K562 (cell line): ENCODE data around the gene PDIA5. TPM values are rescaled to one million over a fixed set of nuclear protein-coding genes. Genes with fewer than 3 reads are reported as not detected.

Experiments used
- ATAC-seq: fragments of 200-7000 bp; cut with Tn5 transposase; 3 replicates; pipeline ENCODE4 v1.9.1; 2020; ENCODE audit warnings: moderate library complexity
- BruUV-seq: library from RNA; stranded (reverse); fragments of 400-500 nt; replicated peaks from 2 replicates; lab custom pipeline; 2021; lab: Mats Ljungman, UMichigan
- CTCF ChIA-PET: fragments of 300-600 bp; formaldehyde crosslinking; extraction: SDS; loops from one replicate; lab custom pipeline; 2021; ENCODE audit warnings: low intra/inter-chr PET ratio; lab: Yijun Ruan, JAX
- POLR2A ChIA-PET: fragments of 300-600, 350-650 bp; sonication (Branson Sonifier 250); formaldehyde crosslinking; extraction: SDS; loops from one replicate; lab custom pipeline; 2021; ENCODE audit warnings: antibody characterized with exemption, inconsistent platforms; lab: Yijun Ruan, JAX
- DNase-seq, 4 experiments: peaks; one replicate each; pipeline versions ENCODE4 v3.0.0 to v3.0.0-alpha.2; 2011 to 2018; ENCODE audit warnings: low spot score in 3 of 4, mixed read lengths in 3 of 4; ENCODE audit errors: extremely low read depth in 1 of 4
- FAIRE-seq: peaks from 2 replicates; lab custom pipeline; 2011; peaks lifted over from hg19 to GRCh38; lab: Jason Lieb, UNC
- H2AFZ ChIP-seq: 2 replicates; pipeline ENCODE4 v1.6.0; 2011; ENCODE audit warnings: low read depth, low read length, control low read depth, inconsistent platforms
- H3K27ac ChIP-seq: fragments of 200-600 bp; 3 replicates; pipeline ENCODE4 v1.8.0; 2011; ENCODE audit warnings: low read depth, mild to moderate bottlenecking, control low read depth, inconsistent platforms, low read length, moderate library complexity, mixed read lengths; ENCODE audit errors: extremely low read depth
- H3K27me3 ChIP-seq, 2 experiments: fragments of 300-600 bp in 1 of 2; 2 replicates in 1 of 2; 3 replicates in 1 of 2; pipeline versions ENCODE4 v1.6.0 to v1.8.0; 2011; ENCODE audit warnings: inconsistent platforms in 2 of 2, low read length in 2 of 2, mild to moderate bottlenecking in 1 of 2, mixed read lengths in 1 of 2, moderate library complexity in 1 of 2; ENCODE audit not compliant: control insufficient read depth in 2 of 2, insufficient read depth in 2 of 2
- H3K36me3 ChIP-seq: fragments of 300-600 bp; 3 replicates; pipeline ENCODE4 v1.8.0; 2011; ENCODE audit warnings: mild to moderate bottlenecking, low read length, inconsistent platforms; ENCODE audit not compliant: control insufficient read depth, insufficient read depth
- H3K4me1 ChIP-seq, 2 experiments: fragments of 200-600 bp in 1 of 2; replicated peaks in 1 of 2; 2 replicates in 1 of 2; 3 replicates in 1 of 2; pipeline versions ENCODE4 v1.5.1 to v1.8.0; 2011; ENCODE audit warnings: inconsistent platforms in 2 of 2, low read length in 2 of 2, mild to moderate bottlenecking in 1 of 2, mixed read lengths in 1 of 2, moderate library complexity in 1 of 2; ENCODE audit not compliant: control insufficient read depth in 2 of 2, insufficient read depth in 2 of 2
- H3K4me2 ChIP-seq: 2 replicates; pipeline ENCODE4 v1.6.1; 2011; ENCODE audit warnings: low read length, control low read depth, inconsistent platforms, mixed read lengths; ENCODE audit not compliant: insufficient read depth
- H3K4me3 ChIP-seq: fragments of 200-600 bp; sonication (generic), shearing (Covaris generic); 2 replicates; pipeline ENCODE4 v1.5.1; 2016; ENCODE audit warnings: control low read depth, inconsistent platforms
- H3K79me2 ChIP-seq: fragments of 200-600 bp; 3 replicates; pipeline ENCODE4 v1.8.0; 2011; ENCODE audit warnings: low read length, inconsistent platforms; ENCODE audit not compliant: control insufficient read depth, insufficient read depth
- H3K9ac ChIP-seq, 2 experiments: 2 replicates each; pipeline versions ENCODE4 v1.6.0 to v1.6.1; 2011; ENCODE audit warnings: low read depth in 2 of 2, low read length in 2 of 2, control low read depth in 1 of 2, inconsistent platforms in 1 of 2, mild to moderate bottlenecking in 1 of 2, mixed read lengths in 1 of 2; ENCODE audit not compliant: insufficient read depth in 1 of 2
- H3K9me1 ChIP-seq: one replicate; pipeline ENCODE4 v1.6.0; 2011; ENCODE audit warnings: inconsistent platforms, mild to moderate bottlenecking, low read length, moderate library complexity; ENCODE audit not compliant: control insufficient read depth, insufficient read depth
- H3K9me3 ChIP-seq: replicated peaks from 2 replicates; pipeline ENCODE4 v1.5.1; 2011; ENCODE audit warnings: low read depth, low read length, inconsistent platforms; ENCODE audit not compliant: control insufficient read depth, insufficient read depth
- H4K20me1 ChIP-seq: replicated peaks from 2 replicates; pipeline ENCODE4 v1.6.1; 2011; ENCODE audit warnings: low read length, inconsistent platforms, mixed read lengths; ENCODE audit not compliant: control insufficient read depth, insufficient read depth
- ETV1 ChIP-seq: fragments of 450-650 bp; conservative IDR thresholded peaks from 2 replicates; pipeline ENCODE4 v1.6.1; 2016; ENCODE audit warnings: missing genetic modification characterization, control low read depth, low read depth, missing compliant biosample characterization
- FOXA3 ChIP-seq, 2 experiments: fragments of 450-650 bp in 1 of 2; sonication (generic) in 1 of 2; formaldehyde crosslinking; IDR thresholded peaks in 1 of 2; conservative IDR thresholded peaks in 1 of 2; 2 replicates each; pipeline versions ENCODE4 v1.4.0 to v1.8.0; 2020 to 2022; ENCODE audit warnings: mild to moderate bottlenecking in 2 of 2, missing genetic modification reagents in 1 of 2
- FOXK2 ChIP-seq, 2 experiments: fragments of 450-650 bp; IDR thresholded peaks in 1 of 2; conservative IDR thresholded peaks in 1 of 2; 2 replicates each; pipeline ENCODE4 v1.6.1; 2016; ENCODE audit warnings: low read depth in 2 of 2, mild to moderate bottlenecking in 1 of 2
- GABPA ChIP-seq: fragments of 200-800 bp; sonication (Bioruptor generic); conservative IDR thresholded peaks from 2 replicates; pipeline ENCODE4 v1.6.1; 2016; ENCODE audit warnings: low read depth, missing genetic modification characterization, missing compliant biosample characterization
- HDAC2 ChIP-seq: fragments of 450-650 bp; IDR thresholded peaks from 2 replicates; pipeline ENCODE4 v1.6.1; 2016; ENCODE audit warnings: mild to moderate bottlenecking
- ILK ChIP-seq: fragments of 450-650 bp; IDR thresholded peaks from 2 replicates; pipeline ENCODE4 v1.6.1; 2016; ENCODE audit warnings: missing genetic modification characterization, low read depth, mild to moderate bottlenecking, missing compliant biosample characterization, moderate library complexity, borderline replicate concordance
- MEIS2 ChIP-seq: fragments of 450-650 bp; IDR thresholded peaks from 2 replicates; pipeline ENCODE4 v1.6.1; 2014; ENCODE audit warnings: mild to moderate bottlenecking; ENCODE audit not compliant: partially characterized antibody
- MXD1 ChIP-seq: fragments of 250-450 bp; sonication (Bioruptor Pico); IDR thresholded peaks from 2 replicates; pipeline ENCODE4 v1.8.0; 2021; ENCODE audit warnings: borderline replicate concordance, mild to moderate bottlenecking, moderate library complexity; ENCODE audit not compliant: poor library complexity, severe bottlenecking
- POLR2A ChIP-seq: fragments of 450-650 bp; conservative IDR thresholded peaks from 2 replicates; pipeline ENCODE4 v1.6.1; 2016
- POLR3G ChIP-seq: IDR thresholded peaks from 2 replicates; pipeline ENCODE4 v1.6.1; 2011; ENCODE audit not compliant: insufficient read length, insufficient replicate concordance; ENCODE audit errors: extremely low read depth
- SMARCA4 ChIP-seq: fragments of 450-650 bp; IDR thresholded peaks from 2 replicates; pipeline ENCODE4 v1.6.1; 2016
- TRIM28 ChIP-seq: fragments of 450-650 bp; IDR thresholded peaks from 2 replicates; pipeline ENCODE4 v1.6.1; 2017
- WGBS: fragments of 100-300 bp; shearing (Covaris generic); methylation state at CpG from one replicate; pipeline ENCODE4 v1.1.6; 2016; ENCODE audit warnings: low coverage, mixed read lengths; ENCODE audit not compliant: insufficient coverage; ENCODE audit errors: missing lambda C conversion rate; 5-methylcytosine and 5-hydroxymethylcytosine counted together
- in situ Hi-C: fragments of 300-500 bp; cut with MboI; formaldehyde crosslinking; loops from 4 replicates; pipeline ENCODE4 v1.15.0; 2018; ENCODE audit warnings: inconsistent platforms, mixed read lengths
- intact Hi-C: fragments of 100-400 bp; cut with micrococcal nuclease; formaldehyde crosslinking; loops from 2 replicates; pipeline ENCODE4 v1.14.2; 2022
- polyA plus RNA-seq, 8 experiments: library from polyadenylated mRNA; depleted of rRNA in 4 of 8; stranded (reverse) in 5 of 8; unstranded in 3 of 8; fragments of >200 nt; fragmentation: Nextera tagmentation in 2 of 8; fragmentation: Illumina TruSeq in 1 of 8; extraction: Ambion mirVana in 2 of 8; extraction: Trizol in 1 of 8; gene quantifications; 2 replicates each; pipeline versions ENCODE4 v1.2.1 to v1.2.3, GENCODE V29; 2011 to 2014; ENCODE audit warnings: inconsistent platforms in 1 of 8, missing spikeins in 1 of 8
- total RNA-seq, 7 experiments: library from RNA; depleted of rRNA in 6 of 7; stranded (reverse); fragments of >200 nt in 6 of 7; fragmentation: Illumina TruSeq in 2 of 7; extraction: Trizol in 2 of 7; gene quantifications; 2 replicates each; pipeline versions ENCODE4 v1.2.1 to v1.2.3, GENCODE V29; 2011 to 2021; ENCODE audit warnings: low replicate concordance in 1 of 7

PDIA5 gene
- total and polyA plus RNA-seq, 9 of the 15 experiments (the other 6 are each of a cell fraction or from before 2014, with no cell fraction given), result 3.4 to 31.8 (median 19.6) TPM

- no peak for TF ChIP-seq ILK (tag)
Observed at GRCh38 chr3:123143669-123144411, 77.0 kb downstream of the PDIA5 start (continued).

- Histone ChIP-seq H3K79me2 (no peaks in the 10 kb centered on the region), H2AFZ (no peak overlapping the region), H3K27me3 (no peaks in the 10 kb centered on the region), H3K9ac (no peak overlapping the region), H3K9me3 (no peaks in the 10 kb centered on the region), H3K4me3 (no peak overlapping the region), H3K27ac (no peak overlapping the region), H3K4me2 (no peak overlapping the region), H3K36me3 (peaks cover 81% of the 10 kb centered on the region; the same call in 2 of the 3 replicates), H4K20me1 (no peaks in the 10 kb centered on the region), H3K9me1 (no peaks in the 10 kb centered on the region), H3K4me1 (no peaks in the 10 kb centered on the region; a peak in 1 of 5 replicates)
- ChIA-PET POLR2A (no interaction called here), CTCF (no interaction called here)
- in situ Hi-C loops (no loop called here), intact Hi-C loops (no loop called here)
- FAIRE-seq, result no peak
- no peak for ATAC-seq
- 94% methylated on average over 9 of the region's 10 CpGs for WGBS
- no TSS peak for BruUV-seq
- TF ChIP-seq FOXK2 (conservative IDR thresholded peaks at IDR 0.05 in 1 of 2, IDR thresholded peaks at IDR 0.05 in 1 of 2; ENCODE audit: low read depth in 2 of 2), result no peak
- TF ChIP-seq POLR3G, result no peak
- TF ChIP-seq MEIS2, result no peak
- no peak for TF ChIP-seq HDAC2
- no peak for TF ChIP-seq ETV1 (tag)
- no peak for TF ChIP-seq FOXA3 (CRISPR knock-in tag; conservative IDR thresholded peaks at IDR 0.05 in 1 of 2, IDR thresholded peaks at IDR 0.05 in 1 of 2)
- TF ChIP-seq MXD1 (CRISPR knock-in tag), result no peak
- no peak for TF ChIP-seq SMARCA4
- TF ChIP-seq POLR2A, result no peak
- no peak for TF ChIP-seq TRIM28
- no peak for TF ChIP-seq GABPA (tag)
- TF ChIP-seq, all 486 proteins: peak for 0
- no peak for DNase-seq
Observed at GRCh38 chr3:123147754-123148535, 81.1 kb downstream of the PDIA5 start.
